Measurements from ENCODE around the gene CPVL.

DNA sequence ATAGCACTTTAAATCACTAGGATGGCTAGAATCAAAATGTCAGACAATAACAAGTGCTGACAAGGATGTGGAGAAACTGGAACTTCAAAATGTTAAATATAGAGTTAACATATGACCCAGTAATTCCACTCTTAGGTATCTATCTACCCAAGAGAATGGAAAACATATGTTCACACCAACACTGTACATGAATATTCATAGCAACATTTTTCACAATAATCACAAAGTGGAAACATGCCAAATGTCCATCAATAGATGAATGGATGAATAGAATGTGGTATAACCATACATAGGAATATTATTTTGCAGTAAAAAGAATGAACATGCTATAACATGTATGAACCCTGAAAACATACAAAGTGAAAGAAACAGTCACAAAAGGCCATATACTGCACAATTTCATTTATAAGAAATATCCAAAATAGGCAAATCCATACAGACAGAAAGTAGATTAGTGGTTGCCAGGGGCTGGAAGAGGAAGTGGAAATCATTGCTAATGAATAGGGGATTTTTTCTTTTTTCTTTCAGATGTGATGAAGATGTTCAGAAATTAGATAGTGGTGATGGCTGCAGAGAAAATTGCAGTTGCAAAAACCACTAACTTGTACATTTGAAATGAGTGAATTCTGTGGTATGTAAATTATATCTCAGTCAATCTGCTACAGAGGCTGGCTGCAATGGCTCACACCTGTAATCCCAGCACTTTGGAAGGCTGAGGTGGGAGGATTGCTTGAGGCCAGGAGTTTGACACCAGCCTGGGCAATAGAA is 93.0 kb downstream of the CPVL start:
- TF ChIP-seq YY1 (IDR thresholded peaks at IDR 0.05; ENCODE audit: insufficient read depth, insufficient read length) (no peak), SUZ12 (IDR thresholded peaks at IDR 0.05; ENCODE audit: extremely low read depth, insufficient read depth, insufficient read length) (no peak)
